HG02852 (cell line): Measurements from ENCODE around the gene ROR2.

Experiments used
- ATAC-seq: cut with Tn5 transposase; IDR thresholded peaks from one replicate; pipeline ENCODE4 v1.9.1; 2021; ENCODE audit warnings: mild to moderate bottlenecking, moderate library complexity; ENCODE audit not compliant: unreplicated experiment

ROR2 gene

GRCh38 chr9:91726406-91727100 lies 223.5 kb downstream of the ROR2 start:
- no peak for ATAC-seq

- no peak for ATAC-seq
Measured at GRCh38 chr9:91725651-91726050, 224.4 kb downstream of the ROR2 start.

GRCh38 chr9:91724609-91725505 lies 225.2 kb downstream of the ROR2 start:
- no peak for ATAC-seq

GRCh38 chr9:91724068-91724440 lies 226.0 kb downstream of the ROR2 start:
- no peak for ATAC-seq

- ATAC-seq, result no peak
Measured at GRCh38 chr9:91723420-91724067, 226.5 kb downstream of the ROR2 start.

GRCh38 chr9:91720751-91721705 lies 229.0 kb downstream of the ROR2 start:
- ATAC-seq, result peak; percentile 78

GRCh38 chr9:91720313-91720712 lies 229.7 kb downstream of the ROR2 start:
- no peak for ATAC-seq

- ATAC-seq, result no peak
Measured at GRCh38 chr9:91718071-91718470, 232.0 kb downstream of the ROR2 start.

GRCh38 chr9:91716815-91717214 lies 233.2 kb downstream of the ROR2 start:
- no peak for ATAC-seq

- ATAC-seq, result no peak
Measured at GRCh38 chr9:91716239-91716638, 233.8 kb downstream of the ROR2 start.

GRCh38 chr9:91714874-91715615 lies 235.0 kb downstream of the ROR2 start:
- ATAC-seq, result no peak

- ATAC-seq, result no peak
Measured at GRCh38 chr9:91714020-91714806, 235.8 kb downstream of the ROR2 start.

- ATAC-seq, result no peak
Measured at GRCh38 chr9:91712811-91713210, 237.2 kb downstream of the ROR2 start.

- peak; percentile 91 for ATAC-seq
Measured at GRCh38 chr9:91711755-91712601, 238.1 kb downstream of the ROR2 start.

- ATAC-seq, result no peak
Measured at GRCh38 chr9:91710158-91710557, 239.9 kb downstream of the ROR2 start.

- ATAC-seq, result no peak
Measured at GRCh38 chr9:91705386-91705785, 244.6 kb downstream of the ROR2 start.

- no peak for ATAC-seq
Measured at GRCh38 chr9:91700475-91700874, 249.6 kb downstream of the ROR2 start.

GRCh38 chr9:91698266-91698665 lies 251.8 kb downstream of the ROR2 start:
- ATAC-seq, result no peak
